NCI-H2081 (cell line): ENCODE measurements around the gene FBF1.

ENCODE experiments used
- DNase-seq, 2 experiments: peaks; one replicate each; lab custom pipeline; 2025; lab: John Stamatoyannopoulos, UW

Gene FBF1

DNA sequence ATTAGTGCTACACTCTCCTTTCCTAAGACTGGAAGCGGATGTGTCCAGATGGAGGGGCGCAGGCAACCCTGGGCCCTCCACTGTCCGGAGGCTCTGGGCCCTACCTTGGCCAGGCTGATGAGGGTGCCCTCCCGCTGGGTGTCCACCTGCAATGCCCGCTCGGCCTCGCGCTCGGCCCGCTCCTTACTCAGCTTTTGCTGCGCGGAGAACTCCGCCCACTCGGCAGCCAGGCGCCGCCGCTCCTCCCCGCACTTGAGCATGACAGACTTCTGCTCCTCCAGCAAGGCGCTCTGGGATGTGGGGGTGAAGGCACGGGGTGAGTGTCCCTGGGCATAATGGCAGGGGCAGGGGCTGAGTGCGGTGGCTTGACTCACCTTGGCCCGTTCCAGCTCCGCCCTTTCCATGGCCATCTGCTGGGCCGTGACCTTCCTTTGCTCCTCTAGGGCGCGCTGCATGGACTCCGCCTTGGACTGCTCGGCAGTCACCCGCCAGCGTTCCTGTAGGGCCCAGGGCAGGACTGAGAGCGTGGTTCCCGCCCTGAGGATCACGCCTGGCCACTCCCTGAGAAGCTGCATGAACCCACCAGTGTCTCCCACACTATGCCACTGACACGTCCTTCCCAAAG is 26.1 kb downstream of the FBF1 start:
- no peak for DNase-seq

DNA sequence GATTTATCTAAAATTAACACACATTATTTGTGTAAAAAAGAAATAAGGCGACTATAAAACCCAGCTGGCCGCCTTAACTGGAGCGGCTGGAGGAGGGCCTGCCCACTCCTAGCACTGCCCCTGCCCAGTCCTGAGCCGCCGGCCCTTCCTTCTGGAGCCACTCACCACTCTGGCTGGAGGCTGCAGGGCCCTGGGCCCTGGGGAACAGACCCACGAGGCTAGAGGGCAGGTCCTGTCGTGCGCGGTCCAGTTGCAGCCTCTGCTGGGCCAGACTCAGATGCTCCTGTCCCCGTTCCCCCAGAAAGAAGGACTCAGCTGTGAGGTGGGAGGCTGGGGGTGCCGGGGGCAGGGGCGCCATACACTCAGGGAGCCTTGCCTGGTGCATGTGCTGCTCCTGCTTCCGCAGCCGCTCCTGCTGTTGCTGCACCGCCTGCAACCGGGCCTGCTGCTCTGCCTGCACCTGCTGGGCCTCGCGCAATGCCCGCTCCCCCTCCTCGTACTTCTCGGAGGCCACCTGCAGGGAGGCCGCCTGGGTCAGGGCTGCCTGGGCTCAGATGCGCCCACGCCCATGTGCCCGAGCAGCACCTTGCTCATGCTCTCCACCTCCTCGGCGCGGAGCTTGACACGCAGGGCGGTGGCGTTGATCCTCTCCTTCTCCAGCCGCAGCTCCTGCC is 27.2 kb downstream of the FBF1 start:
- no peak for DNase-seq

DNA sequence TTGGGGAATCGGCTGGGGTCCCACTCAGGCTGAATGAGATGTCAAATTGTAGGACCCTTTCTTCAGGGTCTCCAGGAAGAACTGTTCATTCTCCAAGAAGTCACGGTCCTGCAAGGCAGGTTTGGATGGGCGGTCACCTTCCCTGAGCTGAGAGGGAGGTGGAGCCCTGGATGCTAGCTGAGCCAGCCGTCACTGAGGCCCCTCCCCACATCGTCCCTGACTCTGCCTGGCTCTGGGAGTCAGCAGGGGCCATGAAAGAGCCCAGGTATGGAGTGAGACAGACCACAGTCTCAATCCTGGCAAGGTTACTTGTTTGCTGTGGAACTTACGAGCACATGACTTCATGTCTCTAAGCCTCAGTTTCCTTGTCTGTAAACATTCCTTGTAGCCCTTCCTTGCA is 30.1 kb downstream of the FBF1 start:
- DNase-seq = peak; percentile 65 to 88

DNA sequence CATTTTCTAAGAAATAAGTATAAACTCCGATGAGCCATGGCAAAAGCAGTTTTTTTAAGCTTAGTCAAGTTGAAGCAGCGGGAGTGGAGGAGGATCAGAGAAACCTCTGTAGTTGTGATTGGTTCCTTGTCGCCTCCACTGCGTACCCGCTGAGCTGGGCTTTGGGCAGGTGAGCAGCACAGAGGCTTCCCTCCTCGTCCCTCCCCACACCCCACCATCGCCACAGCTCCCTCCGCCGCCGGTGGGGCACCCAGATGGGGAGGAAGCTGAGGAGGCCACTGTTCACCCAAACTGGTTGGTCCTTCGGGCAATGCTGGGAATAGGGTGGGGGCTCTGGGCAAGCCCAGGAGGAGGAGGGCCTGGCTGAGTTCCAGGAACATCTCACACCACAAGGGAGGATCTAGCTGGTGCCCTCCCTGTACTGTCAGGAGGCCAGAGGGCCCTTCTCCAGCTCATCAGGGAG is 31.0 kb downstream of the FBF1 start:
- DNase-seq = peak; percentile 90 to 98

DNA sequence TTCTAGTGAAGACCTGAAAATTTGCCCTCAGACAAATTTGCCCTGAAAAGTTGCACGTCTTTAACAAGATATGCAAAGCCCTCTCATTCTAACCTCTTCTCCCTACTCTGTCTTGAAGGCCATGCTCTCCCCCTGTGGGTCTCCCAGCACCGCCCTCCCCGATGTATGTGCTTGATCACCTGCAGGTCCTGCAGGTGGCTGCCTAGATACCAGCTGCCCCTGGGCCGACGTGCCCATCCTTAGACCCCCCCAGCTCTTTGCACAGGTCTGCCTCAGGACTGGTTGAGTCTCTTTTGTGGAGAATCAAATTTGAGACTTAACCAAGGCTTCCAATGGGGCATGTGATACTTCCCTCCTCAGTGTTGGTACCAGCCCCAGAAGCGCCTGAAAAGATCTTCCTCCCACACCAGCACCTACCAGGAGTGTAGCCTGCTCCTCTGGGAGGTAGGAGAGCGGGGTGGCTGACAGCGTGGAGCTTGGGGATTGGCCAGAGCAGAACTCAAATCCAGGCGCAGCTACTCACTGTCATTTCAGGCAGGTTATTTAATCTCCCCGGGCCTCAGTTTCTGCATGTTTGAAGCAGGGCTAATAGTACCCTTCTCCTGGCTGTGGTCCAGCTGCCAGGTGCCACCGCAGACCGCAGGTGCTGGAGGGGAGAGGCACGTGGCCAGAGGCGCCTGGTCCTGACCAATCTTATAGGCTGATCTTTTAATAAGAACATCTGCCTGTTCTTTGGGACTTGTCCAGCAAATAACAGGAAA is 31.6 kb downstream of the FBF1 start:
- DNase-seq = peak; percentile 97 to 100

DNA sequence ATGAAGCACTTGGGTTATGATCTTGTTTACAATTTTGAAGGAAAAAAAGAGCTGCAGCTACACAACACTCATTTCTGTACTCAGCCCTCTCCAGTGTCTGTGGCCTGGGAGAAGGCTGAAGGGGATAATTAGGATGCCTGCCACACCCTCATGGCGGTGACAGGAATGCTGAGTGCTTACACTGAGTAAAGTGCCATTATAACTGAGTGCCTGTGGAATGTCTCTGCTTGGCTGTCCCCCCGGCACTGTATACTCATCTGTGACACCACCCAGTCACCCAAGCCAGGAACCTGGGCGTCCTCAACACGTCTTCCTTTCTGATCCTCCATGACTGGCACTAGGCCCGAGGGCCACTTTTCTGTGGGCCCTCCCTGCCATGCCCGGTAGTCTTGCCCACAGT is 32.6 kb downstream of the FBF1 start:
- DNase-seq = peak in 1 of 2 experiments; percentile 32

DNA sequence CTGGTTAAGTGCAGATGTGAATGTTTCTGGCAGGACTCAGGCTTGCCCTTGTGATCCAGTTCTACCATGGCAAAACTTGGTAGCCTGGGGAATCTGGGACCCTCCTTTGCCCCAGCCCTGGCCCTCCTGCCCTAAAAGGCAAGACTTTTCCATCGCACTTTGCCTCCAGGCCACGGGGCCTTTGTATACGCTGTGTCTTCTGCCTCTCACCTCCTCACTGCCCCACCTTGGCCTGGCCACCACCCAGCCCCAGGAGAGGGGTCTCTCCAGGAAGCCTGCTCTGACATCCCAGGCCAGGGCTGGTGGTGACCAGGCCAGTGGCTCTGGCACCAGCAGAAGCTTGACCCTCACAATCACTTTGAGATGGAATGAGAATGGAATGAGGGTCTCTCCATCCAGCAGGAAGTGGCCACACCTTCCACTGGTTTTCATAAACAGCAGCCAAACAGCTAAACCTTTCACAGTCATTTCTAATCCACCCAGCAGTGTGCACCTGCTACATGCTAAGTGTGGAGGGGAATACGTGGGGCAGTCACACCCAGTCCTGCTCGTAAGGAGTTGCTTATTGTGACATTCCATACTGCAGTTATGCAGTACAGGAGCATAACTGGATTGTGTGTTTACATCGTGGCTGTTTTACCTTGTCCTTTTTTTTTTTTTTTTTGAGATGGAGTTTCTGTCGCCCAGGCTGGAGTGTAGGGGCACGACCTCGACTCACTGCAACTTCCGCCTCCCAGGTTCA is 34.5 kb downstream of the FBF1 start:
- DNase-seq = no peak

DNA sequence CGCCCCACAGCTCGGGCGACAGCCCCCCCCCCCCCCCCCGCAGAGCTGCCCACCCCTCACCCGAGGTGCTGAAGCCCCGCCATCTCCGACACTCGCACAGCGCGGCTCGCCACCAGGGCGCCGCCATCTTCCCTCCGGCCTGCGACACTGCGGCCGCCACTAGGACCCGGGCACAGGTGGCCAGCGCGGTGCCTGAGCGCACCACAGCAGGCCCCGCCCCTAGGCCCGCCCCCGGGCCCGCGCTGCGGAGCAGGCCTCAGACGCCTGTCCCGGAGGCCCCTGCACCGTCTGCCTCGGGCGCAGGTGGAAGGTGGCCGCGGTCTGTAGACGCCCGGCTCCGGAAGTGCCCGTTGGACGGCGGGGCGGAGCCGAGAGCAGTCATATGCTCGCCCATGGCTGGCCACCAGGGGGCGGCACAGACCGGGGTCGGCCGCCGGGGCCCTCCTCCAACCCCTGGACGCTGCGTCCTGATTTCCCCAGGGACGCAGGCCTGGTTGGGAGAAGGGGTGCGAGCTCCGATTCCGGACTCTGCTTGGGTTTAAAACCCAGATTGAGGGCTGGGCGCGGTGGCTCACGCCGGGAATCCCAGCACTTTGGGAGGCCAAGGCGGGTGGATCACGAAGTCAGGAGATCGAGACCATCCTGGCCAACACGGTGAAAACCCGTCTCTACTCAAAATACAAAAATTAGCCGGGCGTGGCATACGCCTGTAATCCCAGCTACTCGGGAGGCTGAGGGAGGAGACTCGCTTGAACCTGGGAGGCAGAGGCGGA is 35.9 kb downstream of the FBF1 start, which contains the start of gene MRPL38:
TSS of gene MRPL38 (minus strand) at position 136 of the 773 bp plus-strand sequence. CDS start at position 127, 9 bp downstream.
- peak; percentile 98 to 99 for DNase-seq

DNA sequence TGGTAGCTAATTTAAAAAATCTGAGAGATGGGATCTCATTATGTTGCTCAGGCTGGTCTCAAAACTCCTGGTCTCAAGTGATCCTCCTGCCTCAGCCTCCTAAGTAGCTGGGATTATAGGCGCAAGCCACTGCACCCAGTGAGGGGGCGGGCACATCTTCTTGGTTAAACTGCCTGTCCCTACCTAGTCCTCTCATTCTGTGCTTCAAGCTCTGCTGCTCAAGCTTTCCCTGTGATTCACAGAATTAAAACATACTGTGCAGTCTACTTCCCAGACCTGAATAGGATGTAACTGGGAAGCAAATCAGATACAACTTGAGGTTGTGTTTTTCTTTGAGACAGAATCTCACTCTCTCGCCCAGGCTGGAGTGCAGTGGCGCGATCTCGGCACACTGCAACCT is 38.4 kb downstream of the FBF1 start:
- no peak for DNase-seq

DNA sequence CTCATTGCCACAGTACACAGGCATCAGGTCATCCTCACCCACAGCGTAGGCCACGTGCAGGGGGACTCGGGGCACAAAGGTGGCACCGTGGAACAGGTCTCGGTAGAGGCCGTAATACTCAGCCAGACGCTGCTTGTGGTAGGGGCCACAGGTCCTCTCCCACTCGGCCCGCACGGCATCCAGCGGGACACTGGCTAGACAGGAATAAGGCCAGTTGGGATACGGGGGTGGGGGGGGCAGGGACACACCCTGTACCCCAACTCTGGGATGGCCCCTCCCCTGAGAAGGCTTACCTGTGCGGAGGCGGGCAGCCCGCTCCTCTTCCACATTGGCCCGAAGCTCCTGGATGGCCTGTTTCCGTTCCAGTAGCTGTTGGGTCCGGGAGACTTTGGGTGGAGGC is 39.1 kb downstream of the FBF1 start:
- no peak for DNase-seq

DNA sequence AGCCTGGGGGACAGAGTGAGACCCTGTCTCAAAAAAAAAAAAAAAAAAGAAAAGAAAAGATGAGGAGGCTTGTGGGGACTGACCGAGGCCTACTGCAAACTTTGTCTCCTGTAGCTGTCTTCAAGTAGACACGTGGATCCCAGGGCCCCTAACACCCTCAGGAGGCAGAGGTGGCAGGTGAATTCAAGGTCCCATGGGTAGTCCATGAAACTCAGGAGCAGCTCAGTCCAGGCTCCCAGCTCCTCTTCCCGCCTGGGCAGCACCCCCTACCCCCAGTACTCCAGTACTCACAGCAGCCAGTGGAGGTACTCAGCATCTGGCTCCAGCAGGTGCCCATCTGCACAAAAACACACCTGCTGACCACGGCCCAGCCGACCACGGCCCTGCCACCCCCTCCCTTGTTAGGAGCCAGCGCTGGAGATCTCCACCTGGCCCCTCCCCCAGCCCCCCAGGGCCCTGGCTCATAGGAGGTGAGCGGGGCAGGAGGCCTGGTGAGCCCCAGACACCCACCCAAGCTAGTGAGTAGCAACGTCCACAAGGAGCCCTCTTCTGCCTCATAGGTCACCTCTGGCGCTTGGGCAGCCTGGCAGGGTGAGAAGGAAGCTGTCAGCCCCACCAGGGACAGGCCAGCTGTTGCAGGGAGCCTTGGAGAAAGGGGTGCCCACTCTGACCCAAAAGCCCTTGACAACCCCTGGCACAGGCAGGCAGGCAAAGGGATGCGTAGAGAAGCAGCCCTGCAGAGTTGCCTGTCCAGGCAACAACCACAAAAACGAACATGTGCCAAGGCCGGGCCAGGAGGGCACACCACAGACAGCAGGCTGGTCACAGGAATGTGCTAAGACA is 39.9 kb downstream of the FBF1 start:
- DNase-seq = no peak

DNA sequence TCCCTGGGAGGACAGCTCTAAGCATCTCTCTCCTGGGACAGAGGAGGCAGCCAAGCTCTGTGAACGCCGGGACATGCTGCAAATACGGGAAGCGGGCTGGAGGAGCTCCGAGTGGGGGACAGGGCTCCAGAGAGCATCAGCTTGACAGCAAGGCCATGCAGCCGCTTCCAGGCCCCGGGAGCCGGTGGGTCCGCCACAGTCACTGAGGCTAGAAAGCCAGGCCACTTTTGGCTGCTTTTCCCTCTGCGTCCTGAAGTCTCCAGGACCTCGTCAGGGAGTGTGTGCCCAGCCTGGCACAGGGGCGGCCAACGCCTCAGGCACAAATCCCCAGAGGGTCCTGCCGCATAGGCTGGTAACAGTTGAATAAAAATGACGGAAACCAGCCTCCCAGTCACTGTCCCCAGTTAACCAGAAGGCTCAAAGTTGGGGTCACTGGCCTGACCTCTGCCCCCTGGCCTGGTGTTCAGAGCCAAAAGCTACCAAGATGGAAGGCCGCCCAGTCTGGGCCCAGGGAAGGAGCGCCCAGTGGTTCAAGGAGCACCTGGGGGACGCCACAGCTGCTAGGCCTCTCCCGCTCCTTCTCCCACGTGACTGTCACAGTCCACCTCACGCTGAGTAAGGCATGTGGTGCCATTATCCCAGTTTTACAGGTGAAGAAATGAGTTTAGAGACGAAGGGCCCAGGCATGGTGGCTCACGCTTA is 40.9 kb downstream of the FBF1 start:
- no peak for DNase-seq

DNA sequence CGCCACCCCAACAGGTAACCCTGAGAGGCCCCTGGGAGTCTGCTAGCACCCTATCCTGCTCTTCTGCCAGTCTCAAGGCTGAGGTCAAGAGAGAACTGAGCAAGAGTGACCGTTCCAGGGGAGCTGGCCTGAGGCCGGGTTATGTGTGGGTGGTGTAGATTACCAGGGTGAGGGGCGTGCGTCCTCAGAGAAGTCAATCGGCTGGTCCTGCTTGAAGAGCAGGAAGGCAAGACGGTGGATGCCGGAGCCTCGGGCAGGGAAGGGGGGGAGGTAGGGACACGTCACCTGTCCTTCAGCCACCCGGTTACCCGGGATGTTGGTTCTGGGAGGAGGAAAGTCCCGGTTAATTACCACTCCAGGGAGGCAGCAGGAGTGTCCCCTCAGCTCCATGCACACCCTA is 41.5 kb downstream of the FBF1 start:
- DNase-seq = no peak

DNA sequence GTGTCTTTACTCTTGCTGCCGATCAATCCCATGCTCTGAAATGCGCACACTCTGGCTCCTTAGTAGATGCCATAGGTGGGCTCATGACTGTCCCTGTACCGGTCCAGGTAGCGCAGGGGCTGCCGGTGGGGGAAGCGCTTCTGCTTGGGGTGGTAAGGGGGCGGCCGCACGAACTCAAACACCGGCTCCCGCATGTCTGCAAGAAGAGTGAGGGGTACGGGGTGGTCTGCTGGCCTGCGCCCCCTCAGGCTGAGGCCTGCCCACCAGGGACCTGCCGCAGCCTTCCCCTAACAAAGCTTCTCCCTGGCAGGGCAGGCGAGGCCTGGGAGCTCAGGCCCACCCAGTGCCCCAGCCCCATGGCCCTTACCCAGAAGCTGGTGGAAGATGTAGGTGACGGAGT is 42.1 kb downstream of the FBF1 start:
- DNase-seq = no peak

DNA sequence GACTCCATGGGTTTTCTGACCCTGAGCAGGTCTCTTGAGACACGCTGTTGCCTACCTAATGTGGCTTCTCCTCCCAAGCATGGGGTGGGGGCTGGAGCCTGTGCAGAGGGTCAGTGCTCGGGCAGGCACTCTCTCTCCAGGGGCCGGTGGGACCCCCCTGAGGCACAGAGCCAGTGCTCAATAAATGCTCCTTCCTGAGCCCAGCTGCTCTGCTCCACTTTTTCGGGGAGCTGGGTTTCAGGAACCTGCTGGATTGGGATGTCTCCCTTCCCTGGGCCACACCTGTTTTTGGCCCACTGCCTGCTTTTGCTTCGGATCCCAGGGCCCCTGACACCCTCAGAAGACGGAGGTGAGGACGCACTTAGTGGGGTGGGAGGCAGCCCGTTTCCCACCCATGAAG is 42.8 kb downstream of the FBF1 start:
- no peak for DNase-seq

DNA sequence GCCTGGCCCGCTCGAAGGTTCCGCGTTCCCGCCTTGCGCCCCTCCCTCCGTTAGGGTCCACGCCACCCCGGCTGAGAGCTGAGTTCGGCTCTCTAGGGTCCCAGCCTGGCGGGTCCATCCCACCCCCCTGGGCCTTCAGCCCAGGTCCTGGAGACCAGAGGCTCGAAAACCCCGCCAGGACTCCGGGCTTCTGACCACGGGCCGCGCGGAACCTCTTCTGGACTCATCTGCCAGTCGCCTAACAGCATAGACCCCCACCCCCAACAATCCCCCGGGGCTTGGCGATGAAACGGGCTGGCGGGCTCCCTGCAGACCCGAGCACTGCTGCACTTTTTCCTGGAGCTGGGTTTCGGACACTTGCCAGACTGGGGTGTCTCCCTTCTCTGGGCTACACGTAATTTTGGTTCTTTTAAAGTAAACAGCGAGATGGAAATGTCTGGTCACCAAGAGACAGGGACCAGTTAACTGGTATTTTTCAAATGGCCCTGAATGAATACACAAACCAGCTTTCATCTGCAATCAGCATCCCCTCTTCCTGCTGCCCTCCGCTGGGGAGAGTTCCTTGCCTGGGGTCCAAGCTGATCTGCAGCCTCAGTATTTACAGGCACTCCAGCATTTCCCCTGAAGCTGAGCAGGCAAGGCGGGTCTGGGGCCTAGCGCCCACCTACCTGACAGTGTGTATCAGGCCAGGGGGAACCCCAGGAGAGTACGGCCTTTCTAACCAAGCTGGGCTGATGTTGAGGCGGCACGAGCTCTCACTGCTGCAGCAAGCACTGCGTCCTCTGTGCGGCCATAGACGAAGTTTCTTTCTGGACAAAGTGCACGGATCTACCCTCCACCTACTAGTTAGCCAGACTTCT is 43.5 kb downstream of the FBF1 start:
- DNase-seq = no peak

DNA sequence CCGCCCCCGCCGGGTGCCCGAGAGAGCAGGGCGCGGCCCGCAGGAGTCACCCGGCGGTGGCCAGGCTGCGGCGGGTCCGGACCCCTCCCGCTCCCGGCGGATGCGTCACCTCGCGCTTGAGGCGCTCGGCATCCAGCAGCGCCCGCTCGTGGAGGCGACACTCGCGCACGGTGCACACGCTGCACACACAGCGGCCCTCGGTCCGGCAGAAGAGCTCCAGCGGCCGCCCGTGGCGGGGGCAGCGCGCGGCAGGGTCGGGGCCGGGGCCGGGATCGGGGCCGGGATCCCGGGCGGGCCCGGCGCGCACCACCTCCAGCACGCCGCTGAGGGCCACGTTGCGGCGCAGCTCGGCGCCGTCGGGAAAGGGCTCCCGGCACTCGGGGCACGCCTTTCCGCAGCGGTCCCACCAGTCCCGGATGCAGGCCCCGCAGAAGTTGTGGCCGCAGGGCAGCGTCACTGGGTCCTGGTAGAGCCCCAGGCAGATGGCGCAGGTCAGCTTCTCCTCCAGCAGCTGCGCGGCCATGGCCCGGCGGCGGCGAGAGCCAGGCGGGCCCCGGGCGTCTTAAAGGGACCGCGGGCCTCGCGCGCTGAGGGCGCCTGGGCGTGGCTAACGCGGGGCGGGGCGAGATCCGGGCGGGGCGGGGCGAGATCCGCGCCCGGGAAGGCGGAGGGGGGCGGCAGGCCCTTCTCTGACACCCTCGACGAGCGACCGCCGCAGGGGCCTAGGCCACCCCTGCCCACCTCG is 44.3 kb downstream of the FBF1 start, which contains the start of gene TRIM65:
TSS of gene TRIM65 (minus strand) at position 537 of the 745 bp plus-strand sequence. CDS start at position 523, 14 bp downstream.
- DNase-seq = peak; percentile 65 to 80
